ENCODE results near the gene SAMD4B. TPM values are rescaled to one million over a fixed set of nuclear protein-coding genes. Genes with fewer than 3 reads are reported as not detected.
A peak's percentile ranks its signal among the peaks of the same experiment; 100 is the strongest.

Gene SAMD4B
- total and polyA plus RNA-seq, 10 of the 15 experiments (the other 5 are each of a cell fraction or from before 2014, with no cell fraction given), result 2.4 to 43.3 (median 23.9) TPM

DNA sequence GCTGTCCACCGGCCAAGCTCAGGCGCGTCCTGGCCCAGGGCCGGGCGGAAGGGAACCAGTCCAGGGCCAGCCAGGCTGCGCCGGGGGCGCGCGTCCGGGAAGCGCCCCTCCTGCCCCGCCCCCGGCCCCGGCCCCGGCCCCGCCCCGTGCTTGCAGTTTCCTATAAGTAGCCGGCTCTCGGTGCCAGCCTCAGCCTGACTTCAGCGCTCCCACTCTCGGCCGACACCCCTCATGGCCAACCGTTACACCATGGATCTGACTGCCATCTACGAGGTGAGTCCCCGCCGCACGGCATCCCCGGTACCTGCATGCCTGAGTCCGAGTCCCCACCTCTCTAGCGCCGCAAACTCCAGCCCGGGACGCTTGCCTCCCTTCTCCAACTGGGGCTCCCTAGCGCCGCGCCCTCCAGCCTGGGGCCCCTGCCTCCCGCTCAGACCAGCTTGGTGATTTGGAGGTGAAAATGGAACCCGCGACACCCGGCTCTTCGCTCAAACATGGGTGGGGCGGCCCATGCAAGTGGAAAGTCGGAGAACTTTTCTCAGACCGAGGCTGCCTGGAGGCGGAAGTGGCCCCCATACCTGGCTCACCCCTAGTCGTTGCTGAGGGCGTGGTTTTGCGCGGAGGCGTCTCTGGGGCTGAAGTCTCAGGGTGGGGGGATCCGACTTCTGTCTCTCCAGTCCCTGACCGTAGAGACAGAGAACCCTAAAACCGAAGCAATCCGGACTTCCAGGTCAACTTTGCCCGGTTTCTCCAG is 64.6 kb downstream of the SAMD4B start, which contains the start of gene ZFP36 (continued):
- 0 out of 2 replicates have a peak, but pooled peaks have one; percentile 8 for TF ChIP-seq RFX5 (IDR thresholded peaks at IDR 0.05; ENCODE audit: low read depth, low read length)
- TF ChIP-seq, protein P1, sequence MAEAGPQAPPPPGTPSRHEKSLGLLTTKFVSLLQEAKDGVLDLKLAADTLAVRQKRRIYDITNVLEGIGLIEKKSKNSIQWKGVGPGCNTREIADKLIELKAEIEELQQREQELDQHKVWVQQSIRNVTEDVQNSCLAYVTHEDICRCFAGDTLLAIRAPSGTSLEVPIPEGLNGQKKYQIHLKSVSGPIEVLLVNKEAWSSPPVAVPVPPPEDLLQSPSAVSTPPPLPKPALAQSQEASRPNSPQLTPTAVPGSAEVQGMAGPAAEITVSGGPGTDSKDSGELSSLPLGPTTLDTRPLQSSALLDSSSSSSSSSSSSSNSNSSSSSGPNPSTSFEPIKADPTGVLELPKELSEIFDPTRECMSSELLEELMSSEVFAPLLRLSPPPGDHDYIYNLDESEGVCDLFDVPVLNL (IDR thresholded peaks at IDR 0.05; ENCODE audit: low read depth, low read length), result no peak
- TF ChIP-seq ATF7 (IDR thresholded peaks at IDR 0.05; ENCODE audit: low read depth), result peak; percentile 37; the same call in 1 of the 2 replicates
- no peak for TF ChIP-seq SIX5 (IDR thresholded peaks at IDR 0.05; ENCODE audit: low read depth, low read length, severe bottlenecking)
- TF ChIP-seq, protein P2, sequence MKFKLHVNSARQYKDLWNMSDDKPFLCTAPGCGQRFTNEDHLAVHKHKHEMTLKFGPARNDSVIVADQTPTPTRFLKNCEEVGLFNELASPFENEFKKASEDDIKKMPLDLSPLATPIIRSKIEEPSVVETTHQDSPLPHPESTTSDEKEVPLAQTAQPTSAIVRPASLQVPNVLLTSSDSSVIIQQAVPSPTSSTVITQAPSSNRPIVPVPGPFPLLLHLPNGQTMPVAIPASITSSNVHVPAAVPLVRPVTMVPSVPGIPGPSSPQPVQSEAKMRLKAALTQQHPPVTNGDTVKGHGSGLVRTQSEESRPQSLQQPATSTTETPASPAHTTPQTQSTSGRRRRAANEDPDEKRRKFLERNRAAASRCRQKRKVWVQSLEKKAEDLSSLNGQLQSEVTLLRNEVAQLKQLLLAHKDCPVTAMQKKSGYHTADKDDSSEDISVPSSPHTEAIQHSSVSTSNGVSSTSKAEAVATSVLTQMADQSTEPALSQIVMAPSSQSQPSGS (IDR thresholded peaks at IDR 0.05; ENCODE audit: low read length), result no peak
- no peak for TF ChIP-seq ZNF217 (IDR thresholded peaks at IDR 0.05)
- TF ChIP-seq STAT3 (IDR thresholded peaks at IDR 0.05; ENCODE audit: low read depth, low read length), result no peak
- TF ChIP-seq JUNB (IDR thresholded peaks at IDR 0.05), result no peak
- TF ChIP-seq ZNF207 (IDR thresholded peaks at IDR 0.05; ENCODE audit: borderline replicate concordance), result peak; percentile 83
- no peak for TF ChIP-seq NR2C1 (IDR thresholded peaks at IDR 0.05)
- no peak for TF ChIP-seq ZNF24 (IDR thresholded peaks at IDR 0.05)
- TF ChIP-seq, protein P3, sequence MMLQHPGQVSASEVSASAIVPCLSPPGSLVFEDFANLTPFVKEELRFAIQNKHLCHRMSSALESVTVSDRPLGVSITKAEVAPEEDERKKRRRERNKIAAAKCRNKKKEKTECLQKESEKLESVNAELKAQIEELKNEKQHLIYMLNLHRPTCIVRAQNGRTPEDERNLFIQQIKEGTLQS (IDR thresholded peaks at IDR 0.05; ENCODE audit: borderline replicate concordance, extremely low read depth, low read depth, low read length), result no peak
- TF ChIP-seq, protein P4, sequence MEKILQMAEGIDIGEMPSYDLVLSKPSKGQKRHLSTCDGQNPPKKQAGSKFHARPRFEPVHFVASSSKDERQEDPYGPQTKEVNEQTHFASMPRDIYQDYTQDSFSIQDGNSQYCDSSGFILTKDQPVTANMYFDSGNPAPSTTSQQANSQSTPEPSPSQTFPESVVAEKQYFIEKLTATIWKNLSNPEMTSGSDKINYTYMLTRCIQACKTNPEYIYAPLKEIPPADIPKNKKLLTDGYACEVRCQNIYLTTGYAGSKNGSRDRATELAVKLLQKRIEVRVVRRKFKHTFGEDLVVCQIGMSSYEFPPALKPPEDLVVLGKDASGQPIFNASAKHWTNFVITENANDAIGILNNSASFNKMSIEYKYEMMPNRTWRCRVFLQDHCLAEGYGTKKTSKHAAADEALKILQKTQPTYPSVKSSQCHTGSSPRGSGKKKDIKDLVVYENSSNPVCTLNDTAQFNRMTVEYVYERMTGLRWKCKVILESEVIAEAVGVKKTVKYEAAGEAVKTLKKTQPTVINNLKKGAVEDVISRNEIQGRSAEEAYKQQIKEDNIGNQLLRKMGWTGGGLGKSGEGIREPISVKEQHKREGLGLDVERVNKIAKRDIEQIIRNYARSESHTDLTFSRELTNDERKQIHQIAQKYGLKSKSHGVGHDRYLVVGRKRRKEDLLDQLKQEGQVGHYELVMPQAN (conservative IDR thresholded peaks at IDR 0.05), result peak; percentile 86
- no peak for TF ChIP-seq RUNX3 (IDR thresholded peaks at IDR 0.05; ENCODE audit: low read length)
- TF ChIP-seq FOXK2 (IDR thresholded peaks at IDR 0.05), result no peak
- TF ChIP-seq, protein P5, sequence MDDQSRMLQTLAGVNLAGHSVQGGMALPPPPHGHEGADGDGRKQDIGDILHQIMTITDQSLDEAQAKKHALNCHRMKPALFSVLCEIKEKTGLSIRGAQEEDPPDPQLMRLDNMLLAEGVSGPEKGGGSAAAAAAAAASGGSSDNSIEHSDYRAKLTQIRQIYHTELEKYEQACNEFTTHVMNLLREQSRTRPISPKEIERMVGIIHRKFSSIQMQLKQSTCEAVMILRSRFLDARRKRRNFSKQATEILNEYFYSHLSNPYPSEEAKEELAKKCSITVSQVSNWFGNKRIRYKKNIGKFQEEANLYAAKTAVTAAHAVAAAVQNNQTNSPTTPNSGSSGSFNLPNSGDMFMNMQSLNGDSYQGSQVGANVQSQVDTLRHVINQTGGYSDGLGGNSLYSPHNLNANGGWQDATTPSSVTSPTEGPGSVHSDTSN (IDR thresholded peaks at IDR 0.05; ENCODE audit: insufficient replicate concordance, low read depth, low read length), result no peak
- no peak for TF ChIP-seq TCF7 (IDR thresholded peaks at IDR 0.05; ENCODE audit: borderline replicate concordance)
- TF ChIP-seq, protein P6, sequence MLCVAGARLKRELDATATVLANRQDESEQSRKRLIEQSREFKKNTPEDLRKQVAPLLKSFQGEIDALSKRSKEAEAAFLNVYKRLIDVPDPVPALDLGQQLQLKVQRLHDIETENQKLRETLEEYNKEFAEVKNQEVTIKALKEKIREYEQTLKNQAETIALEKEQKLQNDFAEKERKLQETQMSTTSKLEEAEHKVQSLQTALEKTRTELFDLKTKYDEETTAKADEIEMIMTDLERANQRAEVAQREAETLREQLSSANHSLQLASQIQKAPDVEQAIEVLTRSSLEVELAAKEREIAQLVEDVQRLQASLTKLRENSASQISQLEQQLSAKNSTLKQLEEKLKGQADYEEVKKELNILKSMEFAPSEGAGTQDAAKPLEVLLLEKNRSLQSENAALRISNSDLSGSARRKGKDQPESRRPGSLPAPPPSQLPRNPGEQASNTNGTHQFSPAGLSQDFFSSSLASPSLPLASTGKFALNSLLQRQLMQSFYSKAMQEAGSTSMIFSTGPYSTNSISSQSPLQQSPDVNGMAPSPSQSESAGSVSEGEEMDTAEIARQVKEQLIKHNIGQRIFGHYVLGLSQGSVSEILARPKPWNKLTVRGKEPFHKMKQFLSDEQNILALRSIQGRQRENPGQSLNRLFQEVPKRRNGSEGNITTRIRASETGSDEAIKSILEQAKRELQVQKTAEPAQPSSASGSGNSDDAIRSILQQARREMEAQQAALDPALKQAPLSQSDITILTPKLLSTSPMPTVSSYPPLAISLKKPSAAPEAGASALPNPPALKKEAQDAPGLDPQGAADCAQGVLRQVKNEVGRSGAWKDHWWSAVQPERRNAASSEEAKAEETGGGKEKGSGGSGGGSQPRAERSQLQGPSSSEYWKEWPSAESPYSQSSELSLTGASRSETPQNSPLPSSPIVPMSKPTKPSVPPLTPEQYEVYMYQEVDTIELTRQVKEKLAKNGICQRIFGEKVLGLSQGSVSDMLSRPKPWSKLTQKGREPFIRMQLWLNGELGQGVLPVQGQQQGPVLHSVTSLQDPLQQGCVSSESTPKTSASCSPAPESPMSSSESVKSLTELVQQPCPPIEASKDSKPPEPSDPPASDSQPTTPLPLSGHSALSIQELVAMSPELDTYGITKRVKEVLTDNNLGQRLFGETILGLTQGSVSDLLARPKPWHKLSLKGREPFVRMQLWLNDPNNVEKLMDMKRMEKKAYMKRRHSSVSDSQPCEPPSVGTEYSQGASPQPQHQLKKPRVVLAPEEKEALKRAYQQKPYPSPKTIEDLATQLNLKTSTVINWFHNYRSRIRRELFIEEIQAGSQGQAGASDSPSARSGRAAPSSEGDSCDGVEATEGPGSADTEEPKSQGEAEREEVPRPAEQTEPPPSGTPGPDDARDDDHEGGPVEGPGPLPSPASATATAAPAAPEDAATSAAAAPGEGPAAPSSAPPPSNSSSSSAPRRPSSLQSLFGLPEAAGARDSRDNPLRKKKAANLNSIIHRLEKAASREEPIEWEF (IDR thresholded peaks at IDR 0.05; ENCODE audit: insufficient replicate concordance, low read depth, low read length), result no peak
- no peak for TF ChIP-seq ZNF274 (IDR thresholded peaks at IDR 0.05; ENCODE audit: insufficient read depth, insufficient read length)
